Caki2 (cell line): ENCODE data around the gene ERC2. TPM values are rescaled to one million over a fixed set of nuclear protein-coding genes. Genes with fewer than 3 reads are reported as not detected.

Experiments
- DNase-seq: peaks from one replicate; pipeline ENCODE4 v3.0.0-alpha.2; 2015; ENCODE audit warnings: low read depth
- in situ Hi-C: cut with HindIII; loops from 2 replicates; pipeline ENCODE4 v1.10.0; 2016; ENCODE audit warnings: low sequenced_read_pairs, low pct_unique_long_range_greater_than_20kb, mixed read lengths
- total RNA-seq: library from RNA; depleted of rRNA; stranded (reverse); fragments of >200 nt; shearing (Covaris generic); gene quantifications from 2 replicates; pipeline ENCODE4 v1.2.3, GENCODE V29; 2014; ENCODE audit warnings: low replicate concordance

Gene ERC2
- total RNA-seq, 1 experiment from 2014 or later = not detected

- in situ Hi-C loops = no loop called here
- DNase-seq = no peak
Observed at GRCh38 chr3:55540579-55540978, 927.7 kb downstream of the ERC2 start.

DNA sequence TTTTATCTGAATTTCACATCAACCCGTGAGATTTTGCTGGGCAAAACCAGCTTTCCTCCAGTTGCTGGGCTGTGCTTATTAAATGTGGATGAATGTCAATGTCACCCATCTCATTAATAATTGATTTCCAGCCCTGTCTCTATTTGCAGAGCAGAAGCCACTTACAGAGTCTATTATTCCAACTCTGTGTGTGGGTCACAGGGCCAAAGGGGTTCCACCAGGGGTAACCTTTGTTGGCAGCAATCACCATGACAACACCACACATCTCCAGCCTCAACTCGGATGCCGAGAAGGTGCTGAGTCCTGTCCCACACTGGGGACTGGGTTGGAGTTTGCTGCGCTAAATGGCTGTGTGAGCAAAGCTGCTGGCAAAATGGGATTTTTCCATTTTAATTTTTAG is 930.1 kb downstream of the ERC2 start:
- in situ Hi-C loops = no loop called here
- DNase-seq = no peak

DNA sequence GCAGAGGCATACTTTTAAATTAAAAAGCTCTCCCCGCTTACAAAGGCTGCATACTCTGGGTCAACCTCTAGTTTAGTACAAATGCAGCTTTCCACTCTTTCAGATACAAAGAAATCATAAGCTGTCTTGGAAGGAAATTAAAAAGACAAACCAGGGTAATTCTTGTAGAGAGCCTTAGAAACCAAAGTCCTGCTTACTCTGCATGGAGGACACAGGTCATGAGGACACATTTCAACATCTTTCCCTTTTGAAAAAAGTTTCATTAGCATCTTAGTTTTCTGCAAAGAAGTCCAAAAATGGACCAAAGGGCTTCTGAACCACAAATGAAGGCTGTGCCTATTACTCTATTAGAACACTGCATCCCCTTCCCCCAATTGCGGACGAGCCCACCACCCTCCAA is 930.7 kb downstream of the ERC2 start:
- no peak for DNase-seq
- in situ Hi-C loops = no loop called here

DNA sequence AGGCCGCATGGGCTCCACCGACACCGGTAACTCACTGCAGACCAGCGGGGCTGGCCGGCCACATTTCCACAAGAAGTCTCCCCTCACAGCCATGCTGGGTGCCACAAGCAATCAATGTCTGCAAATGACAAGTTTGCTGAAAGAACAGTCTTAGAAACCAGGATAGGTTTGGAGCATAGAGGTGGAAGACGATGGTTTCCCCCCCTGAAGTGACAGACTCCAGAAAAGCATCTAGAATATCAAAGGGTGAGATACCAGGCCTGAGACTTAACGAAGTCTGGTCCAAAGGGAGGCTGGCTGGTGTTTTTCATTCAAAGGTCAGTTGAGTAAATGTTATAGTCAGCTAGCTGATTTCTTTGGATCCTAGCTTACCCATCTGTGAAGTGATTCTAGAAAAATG is 931.1 kb downstream of the ERC2 start:
- DNase-seq = no peak
- in situ Hi-C loops = no loop called here

DNA sequence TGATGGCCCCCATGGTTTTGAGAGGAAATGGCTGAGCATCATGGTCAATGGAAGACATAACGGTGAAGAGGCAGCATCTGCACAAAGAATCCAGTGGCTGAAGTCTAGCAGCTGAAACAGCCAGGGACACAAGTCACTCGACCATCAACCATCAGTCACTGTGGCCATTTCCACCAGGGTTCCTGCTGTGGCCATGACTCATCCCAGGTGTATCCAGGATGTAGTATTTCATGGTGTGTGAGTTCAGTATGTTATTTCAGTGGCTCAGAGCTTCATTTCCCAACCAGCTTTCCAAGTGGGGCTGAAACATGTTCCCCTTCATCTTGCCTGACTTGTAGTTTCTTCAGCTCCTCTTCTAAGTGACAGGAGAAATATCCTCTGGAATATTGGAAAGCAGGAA is 933.4 kb downstream of the ERC2 start:
- in situ Hi-C loops = no loop called here
- DNase-seq = peak; percentile 79

- in situ Hi-C loops = no loop called here
- DNase-seq = no peak
Observed at GRCh38 chr3:55532806-55533205, 935.5 kb downstream of the ERC2 start.

DNA sequence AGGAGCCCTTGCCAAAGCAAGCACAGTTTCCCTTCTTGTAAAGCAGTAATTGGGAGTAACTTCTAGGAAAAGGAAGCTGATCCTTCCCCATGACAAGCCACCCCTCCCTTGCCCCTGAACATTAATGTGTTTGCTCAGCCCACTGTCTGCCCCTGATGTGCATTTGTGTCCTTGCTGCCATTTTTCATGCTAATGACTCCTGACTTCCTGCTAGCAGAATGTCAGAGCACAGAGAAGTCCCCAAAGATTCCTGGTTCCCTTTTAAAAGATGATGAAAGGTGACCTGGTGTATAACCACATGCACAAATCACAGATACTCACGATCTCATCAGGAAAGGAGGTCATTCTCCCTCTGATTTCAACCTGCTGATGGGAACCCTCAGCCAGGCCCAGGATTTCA is 936.9 kb downstream of the ERC2 start:
- DNase-seq = no peak
- in situ Hi-C loops = no loop called here

DNA sequence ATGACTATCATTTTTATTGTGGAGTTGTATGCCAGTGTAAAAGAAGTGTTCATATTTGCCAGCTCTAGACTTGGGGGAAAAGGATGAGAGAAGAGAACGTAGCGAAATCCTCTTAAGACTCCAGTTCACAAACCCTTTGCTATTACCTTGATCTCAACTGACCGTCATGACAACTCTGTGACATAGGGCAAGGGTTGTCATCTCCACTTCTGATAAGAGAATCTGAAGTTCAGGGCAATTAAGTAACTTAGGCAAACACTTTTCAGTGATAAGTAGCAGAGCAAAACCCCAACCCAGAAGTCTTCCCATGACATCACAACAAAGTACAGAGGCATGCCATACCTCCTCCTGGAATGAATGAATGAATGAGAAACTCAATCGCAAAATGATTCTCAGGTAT is 940.9 kb downstream of the ERC2 start:
- DNase-seq = no peak
- in situ Hi-C loops = no loop called here

- no peak for DNase-seq
- in situ Hi-C loops = no loop called here
Observed at GRCh38 chr3:55526332-55527030, 941.8 kb downstream of the ERC2 start.

- no peak for DNase-seq
- in situ Hi-C loops = no loop called here
Observed at GRCh38 chr3:55525436-55525835, 942.8 kb downstream of the ERC2 start.

DNA sequence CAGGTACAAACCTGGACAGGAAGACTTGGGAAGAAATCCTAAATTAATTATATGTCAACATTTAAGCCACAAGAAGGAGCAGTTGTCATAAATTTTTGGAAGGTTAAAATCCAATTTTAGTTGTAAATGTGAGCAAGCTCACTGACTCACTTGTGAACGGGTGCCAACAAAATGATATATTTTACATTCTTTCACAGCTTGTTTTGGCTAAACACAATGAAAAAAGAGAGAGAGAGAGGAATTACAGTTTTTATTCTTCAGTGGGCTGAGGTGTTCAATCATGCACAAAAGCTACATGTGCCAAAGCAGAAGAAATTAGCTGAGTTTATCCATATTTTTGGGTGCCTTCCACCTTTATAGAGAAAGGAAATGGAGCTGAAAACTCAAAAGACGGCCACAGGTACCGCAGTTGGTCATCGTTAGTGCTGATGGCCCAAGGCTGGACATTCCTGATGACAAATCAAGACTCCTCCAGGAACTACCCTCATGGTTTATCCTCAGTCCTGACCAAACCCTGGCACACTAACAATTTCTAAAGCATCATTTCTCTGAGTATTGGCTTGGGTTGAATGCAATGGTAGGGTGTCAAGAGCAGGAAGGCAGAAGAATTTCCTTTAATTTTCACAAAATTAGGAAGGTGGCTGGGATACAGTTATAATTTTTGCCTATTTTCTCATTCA is 943.6 kb downstream of the ERC2 start:
- DNase-seq = peak; percentile 77
- in situ Hi-C loops = no loop called here

DNA sequence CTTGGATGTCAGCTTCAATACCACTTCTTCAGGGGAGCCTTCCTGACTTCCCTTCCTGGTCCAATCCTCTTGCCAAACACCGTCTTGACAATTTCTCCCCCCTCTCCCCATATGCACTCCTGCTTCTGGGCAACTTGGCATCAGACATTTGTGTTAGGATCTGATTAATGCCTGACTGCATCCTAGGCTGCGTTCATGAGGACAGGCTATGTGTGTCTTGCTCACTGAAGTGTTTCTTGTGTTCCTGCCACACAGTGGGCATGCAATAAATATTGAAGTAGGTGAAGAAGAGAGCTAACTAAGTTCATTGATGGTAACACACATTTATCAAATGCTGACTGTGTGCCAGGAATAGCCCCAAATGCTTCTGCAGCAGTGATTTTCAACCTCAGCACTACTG is 944.8 kb downstream of the ERC2 start:
- DNase-seq = peak; percentile 74

DNA sequence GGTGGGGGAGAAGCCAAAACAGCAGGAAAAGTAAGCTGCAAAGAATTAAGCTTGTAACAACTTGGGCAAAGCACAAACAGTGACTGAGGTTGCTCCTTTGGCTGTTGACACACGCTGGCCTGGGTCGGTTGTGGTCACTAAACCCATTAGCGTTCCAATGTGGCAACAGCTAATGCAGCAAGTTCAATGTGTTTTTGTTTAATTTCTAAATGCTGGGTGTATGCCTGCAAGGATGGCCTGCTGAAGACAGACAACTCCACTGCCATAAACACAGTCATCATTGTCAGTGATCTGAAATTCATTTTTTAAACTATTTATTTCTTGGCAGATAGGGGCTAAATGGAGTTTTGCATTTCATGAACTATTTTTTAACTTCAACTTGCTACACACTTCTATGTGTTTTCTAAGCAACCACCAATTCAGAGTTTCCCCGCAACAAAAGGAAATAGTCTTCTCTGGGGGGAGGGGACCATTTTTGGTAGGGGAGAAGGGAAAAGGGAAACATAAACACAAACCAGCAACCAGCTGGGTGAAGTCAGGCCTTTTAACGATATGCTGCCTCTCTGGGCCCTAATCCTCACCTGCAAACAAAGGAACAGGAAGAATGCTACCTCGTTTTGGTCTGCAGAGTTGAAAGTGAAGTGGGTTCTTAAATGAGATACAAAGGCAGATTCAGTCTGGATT is 946.4 kb downstream of the ERC2 start:
- in situ Hi-C loops = no loop called here
- no peak for DNase-seq

More for the DNA sequence above, 944.8 kb downstream of the ERC2 start:
- in situ Hi-C loops = no loop called here

DNA sequence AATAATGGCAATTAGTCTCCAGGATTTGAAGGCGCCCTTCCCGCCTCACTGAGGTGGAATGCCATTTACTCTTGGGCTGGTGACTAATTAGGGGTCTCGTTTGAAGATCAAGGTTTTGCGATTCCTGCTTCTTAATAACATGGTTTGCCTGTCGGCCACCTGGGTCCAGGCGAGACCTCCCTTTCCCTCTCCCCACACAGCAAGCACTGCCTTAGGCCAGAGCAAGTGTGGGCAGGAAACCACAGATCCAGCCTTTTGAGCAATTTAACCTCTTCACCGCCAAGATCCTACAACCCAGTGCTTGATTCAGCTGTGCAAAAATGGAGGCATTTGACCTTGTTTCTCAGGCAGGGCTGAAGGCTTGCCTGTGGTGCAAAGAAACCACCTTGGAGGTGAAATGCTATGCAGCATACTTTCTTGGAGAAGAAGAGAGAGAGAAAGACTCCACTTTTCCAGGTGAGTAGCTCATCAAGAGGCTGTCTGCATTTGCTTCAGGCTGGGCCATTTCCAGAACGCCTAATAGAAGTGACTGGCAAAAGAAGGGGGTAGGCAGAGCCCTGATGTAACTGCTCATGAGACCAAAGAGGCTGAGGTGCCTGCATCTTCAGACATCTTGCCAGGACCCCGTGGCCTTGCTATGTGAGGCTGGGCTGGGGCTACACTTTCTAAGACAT is 947.1 kb downstream of the ERC2 start:
- in situ Hi-C loops = no loop called here
- no peak for DNase-seq

GRCh38 chr3:55519019-55519418 is 949.2 kb downstream of the ERC2 start:
- in situ Hi-C loops = no loop called here

DNA sequence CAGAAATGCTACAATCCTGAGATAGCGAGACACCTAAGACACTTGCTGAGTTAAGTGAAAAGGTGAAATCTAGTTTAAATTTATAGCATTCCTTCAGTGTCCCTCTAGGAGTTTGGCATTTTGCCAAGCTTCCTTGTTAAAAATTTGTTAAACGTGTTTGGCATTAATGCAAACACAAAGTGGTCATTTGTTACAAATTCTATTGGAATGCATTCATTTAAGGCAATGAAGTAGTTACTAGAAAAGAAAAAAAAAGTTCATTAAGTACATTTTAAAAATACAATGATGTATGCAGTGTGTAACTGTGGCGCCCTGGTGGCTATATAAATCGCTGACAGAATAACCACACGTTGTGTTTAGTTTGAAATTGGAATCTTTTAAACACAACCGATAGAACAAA is 949.8 kb downstream of the ERC2 start:
- DNase-seq = peak; percentile 89
- in situ Hi-C loops = no loop called here

More at GRCh38 chr3:55519019-55519418, 949.2 kb downstream of the ERC2 start:
- peak; percentile 85 for DNase-seq

- DNase-seq = no peak
- in situ Hi-C loops = no loop called here
Observed at GRCh38 chr3:55516392-55517030, 951.8 kb downstream of the ERC2 start.

DNA sequence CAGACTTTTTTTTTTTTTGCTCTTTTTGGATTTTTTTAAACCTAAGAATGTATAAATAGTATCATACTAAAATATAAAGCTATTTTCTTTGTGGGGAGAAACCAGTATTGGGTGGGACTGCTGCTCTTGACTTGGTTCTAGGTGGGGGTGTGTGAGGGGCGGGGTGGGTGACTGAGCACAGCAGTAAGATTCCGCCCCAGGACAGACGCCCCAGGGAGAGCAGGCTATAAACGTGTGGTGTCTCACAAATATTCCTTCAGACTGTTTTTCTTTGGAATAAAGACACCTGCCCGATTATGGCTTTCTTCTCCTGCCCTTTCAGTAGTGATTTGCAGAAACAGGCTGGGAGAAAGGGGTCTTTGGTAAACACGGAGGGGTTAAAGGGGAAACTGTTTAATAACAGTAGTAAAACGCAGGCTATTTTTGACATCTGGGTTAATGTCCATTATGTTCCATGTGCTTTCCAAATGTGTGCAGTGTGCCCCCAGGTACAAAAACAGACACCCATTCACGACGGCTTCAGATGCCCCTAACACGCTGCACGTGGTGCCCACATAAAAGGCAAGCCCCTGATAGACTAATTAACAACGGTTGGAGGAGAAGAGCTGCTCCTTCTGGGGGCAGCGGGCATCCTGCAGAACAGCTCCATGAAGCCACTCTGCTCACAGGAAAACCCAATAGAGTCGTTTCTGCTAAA is 952.6 kb downstream of the ERC2 start:
- in situ Hi-C loops = no loop called here

More for the DNA sequence above, 952.6 kb downstream of the ERC2 start:
- DNase-seq = no peak
